WTC11 (cell line): ENCODE results near the gene KCNJ6. TPM values are rescaled to one million over a fixed set of nuclear protein-coding genes. Genes with fewer than 3 reads are reported as not detected.

Source experiments
- ATAC-seq: fragments of 200-7000 bp; cut with Tn5 transposase; 2 replicates; pipeline ENCODE4 v1.10.0; 2021; ENCODE audit warnings: mild to moderate bottlenecking, moderate library complexity
- CTCF ChIA-PET: fragments of 300-600 bp; sonication (Branson Sonifier 250); formaldehyde crosslinking; loops from one replicate; lab custom pipeline; 2021; ENCODE audit warnings: antibody characterized with exemption; lab: Charles Lee
- POLR2A ChIA-PET: fragments of 350-600 bp; sonication (Branson Sonifier 250); formaldehyde crosslinking; loops from one replicate; lab custom pipeline; 2021; ENCODE audit warnings: antibody characterized with exemption; lab: Charles Lee
- DNase-seq: peaks from one replicate; pipeline ENCODE4 v3.0.0; 2021; ENCODE audit warnings: low spot score
- H3K27ac Mint-ChIP-seq: 2 replicates; pipeline ENCODE4 v1.8.0; 2021; ENCODE audit warnings: mixed read lengths
- H3K27me3 Mint-ChIP-seq: 2 replicates; pipeline ENCODE4 v1.8.0; 2021; ENCODE audit warnings: low read depth, mild to moderate bottlenecking, moderate library complexity, mixed read lengths
- H3K36me3 Mint-ChIP-seq: 2 replicates; pipeline ENCODE4 v1.8.0; 2021; ENCODE audit warnings: mixed read lengths
- H3K4me1 Mint-ChIP-seq: 2 replicates; pipeline ENCODE4 v1.8.0; 2022; ENCODE audit warnings: mixed read lengths
- H3K4me3 Mint-ChIP-seq: 2 replicates; pipeline ENCODE4 v1.8.0; 2021; ENCODE audit warnings: mild to moderate bottlenecking, moderate library complexity, mixed read lengths
- H3K9me3 Mint-ChIP-seq: 2 replicates; pipeline ENCODE4 v1.8.0; 2021; ENCODE audit warnings: mixed read lengths
- AR ChIP-seq: fragments of 250-450 bp; sonication (Bioruptor Pico); IDR thresholded peaks from 2 replicates; pipeline ENCODE4 v1.9.0; 2021; ENCODE audit warnings: mild to moderate bottlenecking
- ARID4B ChIP-seq: sonication (generic); formaldehyde crosslinking; IDR thresholded peaks from 2 replicates; pipeline ENCODE4 v1.8.0; 2023; ENCODE audit warnings: missing genetic modification reagents, mild to moderate bottlenecking, borderline replicate concordance
- CDX4 ChIP-seq: fragments of 250-450 bp; sonication (Bioruptor Pico); IDR thresholded peaks from 2 replicates; pipeline ENCODE4 v1.9.0; 2021; ENCODE audit warnings: moderate library complexity, mild to moderate bottlenecking, inconsistent platforms, borderline replicate concordance
- ETV6 ChIP-seq: sonication (generic); formaldehyde crosslinking; IDR thresholded peaks from 2 replicates; pipeline ENCODE4 v1.8.1; 2022; ENCODE audit warnings: mild to moderate bottlenecking, missing genetic modification reagents
- IRF2 ChIP-seq: sonication (generic); formaldehyde crosslinking; IDR thresholded peaks from 2 replicates; pipeline ENCODE4 v1.8.0; 2022; ENCODE audit warnings: low read depth, missing genetic modification reagents, borderline replicate concordance
- NFATC4 ChIP-seq: fragments of 250-450 bp; sonication (Bioruptor Pico); IDR thresholded peaks from 2 replicates; pipeline ENCODE4 v1.9.0; 2021; ENCODE audit warnings: mild to moderate bottlenecking
- NFYB ChIP-seq: sonication (generic); formaldehyde crosslinking; conservative IDR thresholded peaks from 2 replicates; pipeline ENCODE4 v1.8.0; 2022; ENCODE audit warnings: low read depth, missing genetic modification reagents
- NR1H2 ChIP-seq: sonication (generic); formaldehyde crosslinking; IDR thresholded peaks from 2 replicates; pipeline ENCODE4 v1.9.0; 2021; ENCODE audit warnings: mild to moderate bottlenecking, moderate library complexity, missing genetic modification reagents
- NR2C2 ChIP-seq: sonication (generic); formaldehyde crosslinking; IDR thresholded peaks from 2 replicates; pipeline ENCODE4 v1.8.0; 2022; ENCODE audit warnings: mild to moderate bottlenecking, missing genetic modification reagents
- RELA ChIP-seq: sonication (generic); formaldehyde crosslinking; IDR thresholded peaks from 2 replicates; pipeline ENCODE4 v1.8.1; 2022; ENCODE audit warnings: missing genetic modification reagents, mild to moderate bottlenecking, borderline replicate concordance
- RORB ChIP-seq: fragments of 250-450 bp; sonication (Bioruptor Pico); IDR thresholded peaks from 2 replicates; pipeline ENCODE4 v1.9.0; 2021; ENCODE audit warnings: mild to moderate bottlenecking
- SMAD3 ChIP-seq: sonication (generic); formaldehyde crosslinking; IDR thresholded peaks from 2 replicates; pipeline ENCODE4 v1.8.0; 2022; ENCODE audit warnings: missing genetic modification reagents, mild to moderate bottlenecking, borderline replicate concordance
- ZNF671 ChIP-seq: fragments of 250-450 bp; sonication (Bioruptor Pico); IDR thresholded peaks from 2 replicates; pipeline ENCODE4 v1.8.0; 2021; ENCODE audit warnings: mild to moderate bottlenecking
- total RNA-seq: library from RNA; stranded (reverse); gene quantifications from 3 replicates; pipeline ENCODE4 v1.2.3, GENCODE V29; 2021
- TF ChIP-seq, protein P1 (sequence below): sonication (generic); formaldehyde crosslinking; IDR thresholded peaks from 2 replicates; pipeline ENCODE4 v1.8.0; 2023; ENCODE audit warnings: mild to moderate bottlenecking, missing genetic modification reagents
- TF ChIP-seq, protein P2 (sequence below): sonication (generic); formaldehyde crosslinking; conservative IDR thresholded peaks from 2 replicates; pipeline ENCODE4 v1.8.1; 2022; ENCODE audit warnings: mild to moderate bottlenecking, missing genetic modification reagents
- TF ChIP-seq, protein P3 (sequence below): sonication (generic); formaldehyde crosslinking; IDR thresholded peaks from 2 replicates; pipeline ENCODE4 v1.8.0; 2023; ENCODE audit warnings: missing genetic modification reagents
- TF ChIP-seq, protein P4 (sequence below): sonication (generic); formaldehyde crosslinking; IDR thresholded peaks from 2 replicates; pipeline ENCODE4 v1.8.0; 2022; ENCODE audit warnings: mild to moderate bottlenecking, missing genetic modification reagents

Gene KCNJ6
- total RNA-seq, 1 experiment from 2014 or later, result 0.35 TPM

GRCh38 chr21:37574316-37574715 lies 341.9 kb downstream of the KCNJ6 start (continued):
- TF ChIP-seq NR1H2 (no peak), IRF2 (CRISPR knock-in tag) (no peak), NFYB (CRISPR knock-in tag) (no peak), ETV6 (no peak), CDX4 (CRISPR knock-in tag) (no peak)
- TF ChIP-seq, protein P1, sequence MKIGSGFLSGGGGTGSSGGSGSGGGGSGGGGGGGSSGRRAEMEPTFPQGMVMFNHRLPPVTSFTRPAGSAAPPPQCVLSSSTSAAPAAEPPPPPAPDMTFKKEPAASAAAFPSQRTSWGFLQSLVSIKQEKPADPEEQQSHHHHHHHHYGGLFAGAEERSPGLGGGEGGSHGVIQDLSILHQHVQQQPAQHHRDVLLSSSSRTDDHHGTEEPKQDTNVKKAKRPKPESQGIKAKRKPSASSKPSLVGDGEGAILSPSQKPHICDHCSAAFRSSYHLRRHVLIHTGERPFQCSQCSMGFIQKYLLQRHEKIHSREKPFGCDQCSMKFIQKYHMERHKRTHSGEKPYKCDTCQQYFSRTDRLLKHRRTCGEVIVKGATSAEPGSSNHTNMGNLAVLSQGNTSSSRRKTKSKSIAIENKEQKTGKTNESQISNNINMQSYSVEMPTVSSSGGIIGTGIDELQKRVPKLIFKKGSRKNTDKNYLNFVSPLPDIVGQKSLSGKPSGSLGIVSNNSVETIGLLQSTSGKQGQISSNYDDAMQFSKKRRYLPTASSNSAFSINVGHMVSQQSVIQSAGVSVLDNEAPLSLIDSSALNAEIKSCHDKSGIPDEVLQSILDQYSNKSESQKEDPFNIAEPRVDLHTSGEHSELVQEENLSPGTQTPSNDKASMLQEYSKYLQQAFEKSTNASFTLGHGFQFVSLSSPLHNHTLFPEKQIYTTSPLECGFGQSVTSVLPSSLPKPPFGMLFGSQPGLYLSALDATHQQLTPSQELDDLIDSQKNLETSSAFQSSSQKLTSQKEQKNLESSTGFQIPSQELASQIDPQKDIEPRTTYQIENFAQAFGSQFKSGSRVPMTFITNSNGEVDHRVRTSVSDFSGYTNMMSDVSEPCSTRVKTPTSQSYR, result no peak

- POLR2A ChIA-PET, result no interaction called here
- CTCF ChIA-PET, result no interaction called here
- Mint-ChIP-seq H3K9me3 (peaks cover 8% of the 10 kb centered on the region), H3K4me3 (no peak overlapping the region), H3K27me3 (peaks cover 5% of the 10 kb centered on the region; the same call in 1 of the 2 replicates), H3K4me1 (peaks cover 2% of the 10 kb centered on the region; the same call in 1 of the 2 replicates), H3K36me3 (no peaks in the 10 kb centered on the region), H3K27ac (no peak overlapping the region)
- no peak for DNase-seq
- ATAC-seq, result no peak
- TF ChIP-seq, protein P2, sequence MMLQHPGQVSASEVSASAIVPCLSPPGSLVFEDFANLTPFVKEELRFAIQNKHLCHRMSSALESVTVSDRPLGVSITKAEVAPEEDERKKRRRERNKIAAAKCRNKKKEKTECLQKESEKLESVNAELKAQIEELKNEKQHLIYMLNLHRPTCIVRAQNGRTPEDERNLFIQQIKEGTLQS (CRISPR knock-in tag), result no peak
Observed at GRCh38 chr21:37571442-37571841, 344.8 kb downstream of the KCNJ6 start.

DNA sequence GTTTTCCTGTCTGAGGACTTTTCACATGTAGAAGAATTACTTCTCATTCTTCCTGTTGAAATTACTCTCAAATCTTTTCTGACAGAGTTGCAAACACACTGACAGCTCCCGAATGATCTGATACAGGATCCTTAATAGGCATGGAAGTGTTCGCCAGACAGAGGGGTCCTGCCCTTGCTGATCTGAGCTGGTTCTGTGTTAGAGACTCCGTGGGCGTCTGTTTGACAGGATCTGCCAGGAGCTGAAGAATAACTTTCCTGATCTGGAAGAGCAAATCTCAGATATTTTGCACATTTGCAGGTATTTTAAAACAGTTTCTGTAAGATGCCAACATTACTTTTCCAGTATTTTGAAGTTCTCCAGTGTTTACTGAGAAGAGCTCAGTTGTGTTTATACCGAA lies 347.3 kb downstream of the KCNJ6 start:
- DNase-seq, result no peak
- ATAC-seq, result no peak
- Mint-ChIP-seq H3K4me1 (peaks cover 24% of the 10 kb centered on the region), H3K36me3 (no peaks in the 10 kb centered on the region), H3K27ac (no peak overlapping the region), H3K27me3 (peaks cover 7% of the 10 kb centered on the region), H3K4me3 (no peak overlapping the region), H3K9me3 (no peaks in the 10 kb centered on the region)
- TF ChIP-seq RELA (no peak), SMAD3 (CRISPR knock-in tag) (no peak), ZNF671 (CRISPR knock-in tag) (no peak), NFATC4 (CRISPR knock-in tag) (no peak), AR (no peak), CDX4 (CRISPR knock-in tag) (no peak), RORB (CRISPR knock-in tag) (no peak), NR2C2 (CRISPR knock-in tag) (no peak), ARID4B (no peak)
- TF ChIP-seq, protein P3, sequence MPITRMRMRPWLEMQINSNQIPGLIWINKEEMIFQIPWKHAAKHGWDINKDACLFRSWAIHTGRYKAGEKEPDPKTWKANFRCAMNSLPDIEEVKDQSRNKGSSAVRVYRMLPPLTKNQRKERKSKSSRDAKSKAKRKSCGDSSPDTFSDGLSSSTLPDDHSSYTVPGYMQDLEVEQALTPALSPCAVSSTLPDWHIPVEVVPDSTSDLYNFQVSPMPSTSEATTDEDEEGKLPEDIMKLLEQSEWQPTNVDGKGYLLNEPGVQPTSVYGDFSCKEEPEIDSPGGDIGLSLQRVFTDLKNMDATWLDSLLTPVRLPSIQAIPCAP (CRISPR knock-in tag), result no peak
- TF ChIP-seq, protein P4, sequence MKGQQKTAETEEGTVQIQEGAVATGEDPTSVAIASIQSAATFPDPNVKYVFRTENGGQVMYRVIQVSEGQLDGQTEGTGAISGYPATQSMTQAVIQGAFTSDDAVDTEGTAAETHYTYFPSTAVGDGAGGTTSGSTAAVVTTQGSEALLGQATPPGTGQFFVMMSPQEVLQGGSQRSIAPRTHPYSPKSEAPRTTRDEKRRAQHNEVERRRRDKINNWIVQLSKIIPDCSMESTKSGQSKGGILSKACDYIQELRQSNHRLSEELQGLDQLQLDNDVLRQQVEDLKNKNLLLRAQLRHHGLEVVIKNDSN, result no peak
- CTCF ChIA-PET, result no interaction called here
- POLR2A ChIA-PET, result no interaction called here
